DMS114 treated with DMSO at 0.1 percent for 48 hours (cell line): ENCODE measurements around the gene JAG1.

Experiments used
- DNase-seq: peaks from one replicate; lab custom pipeline; 2025; ENCODE audit not compliant: unreplicated experiment; lab: John Stamatoyannopoulos, UW

The JAG1 gene

GRCh38 chr20:10669843-10670446 lies 3.9 kb downstream of the JAG1 start:
- DNase-seq: no peak

GRCh38 chr20:10668677-10669368 lies 5.0 kb downstream of the JAG1 start:
- no peak for DNase-seq

- no peak for DNase-seq
Measured at GRCh38 chr20:10667560-10668167, 6.1 kb downstream of the JAG1 start.

GRCh38 chr20:10667077-10667401 lies 6.8 kb downstream of the JAG1 start:
- no peak for DNase-seq

- DNase-seq: no peak
Measured at GRCh38 chr20:10666221-10667076, 7.3 kb downstream of the JAG1 start.

GRCh38 chr20:10665791-10666190 lies 8.0 kb downstream of the JAG1 start:
- DNase-seq: no peak

- no peak for DNase-seq
Measured at GRCh38 chr20:10665027-10665561, 8.7 kb downstream of the JAG1 start.

- DNase-seq: no peak
Measured at GRCh38 chr20:10663756-10664155, 10.0 kb downstream of the JAG1 start.

GRCh38 chr20:10662661-10663458 lies 10.9 kb downstream of the JAG1 start:
- no peak for DNase-seq

GRCh38 chr20:10662151-10662550 lies 11.6 kb downstream of the JAG1 start:
- DNase-seq: no peak

- no peak for DNase-seq
Measured at GRCh38 chr20:10661261-10661660, 12.5 kb downstream of the JAG1 start.

- DNase-seq: no peak
Measured at GRCh38 chr20:10660661-10661060, 13.1 kb downstream of the JAG1 start.

- DNase-seq: no peak
Measured at GRCh38 chr20:10659651-10660601, 13.9 kb downstream of the JAG1 start.

- no peak for DNase-seq
Measured at GRCh38 chr20:10658876-10659632, 14.7 kb downstream of the JAG1 start.

GRCh38 chr20:10658051-10658823 lies 15.6 kb downstream of the JAG1 start:
- no peak for DNase-seq

- DNase-seq: no peak
Measured at GRCh38 chr20:10657453-10657852, 16.3 kb downstream of the JAG1 start.

GRCh38 chr20:10655720-10656669 lies 17.8 kb downstream of the JAG1 start:
- DNase-seq: no peak
